GM23248 (cell line): Measurements from ENCODE around the gene URB2. TPM values are rescaled to one million over a fixed set of nuclear protein-coding genes. Genes with fewer than 3 reads are reported as not detected.
A peak's percentile ranks its signal among the peaks of the same experiment; 100 is the strongest.

Experiments
- DNase-seq: peaks from one replicate; pipeline ENCODE4 v3.0.0-alpha.2; 2015
- H2AFZ ChIP-seq: fragments of 200-600 bp; sonication (generic); 2 replicates; pipeline ENCODE4 v1.6.1; 2016; ENCODE audit warnings: antibody characterized with exemption
- H3F3A ChIP-seq: fragments of 200-600 bp; sonication (generic); 2 replicates; pipeline ENCODE4 v1.6.1; 2016; ENCODE audit warnings: mild to moderate bottlenecking, antibody characterized with exemption, mixed run types; ENCODE audit not compliant: insufficient read depth
- H3K27ac ChIP-seq: fragments of 200-600 bp; sonication (generic); 2 replicates; pipeline ENCODE4 v1.5.1; 2016; ENCODE audit warnings: mild to moderate bottlenecking
- H3K27me3 ChIP-seq: fragments of 200-600 bp; sonication (generic); replicated peaks from 2 replicates; pipeline ENCODE4 v1.6.1; 2016; ENCODE audit warnings: mild to moderate bottlenecking; ENCODE audit not compliant: insufficient read depth
- H3K36me3 ChIP-seq: fragments of 200-600 bp; sonication (generic); 2 replicates; pipeline ENCODE4 v1.6.1; 2016; ENCODE audit warnings: low read depth, mild to moderate bottlenecking
- H3K4me1 ChIP-seq: fragments of 200-600 bp; sonication (generic); 2 replicates; pipeline ENCODE4 v1.6.1; 2016; ENCODE audit warnings: mild to moderate bottlenecking; ENCODE audit not compliant: insufficient read depth
- H3K4me2 ChIP-seq: fragments of 200-600 bp; sonication (generic); one replicate; pipeline ENCODE4 v1.6.1; 2016; ENCODE audit warnings: mild to moderate bottlenecking; ENCODE audit not compliant: unreplicated experiment
- H3K4me3 ChIP-seq: fragments of 200-600 bp; sonication (generic); 2 replicates; pipeline ENCODE4 v1.5.1; 2016; ENCODE audit warnings: mild to moderate bottlenecking
- H3K79me2 ChIP-seq: fragments of 200-600 bp; sonication (generic); 2 replicates; pipeline ENCODE4 v1.6.1; 2016; ENCODE audit warnings: mild to moderate bottlenecking; ENCODE audit not compliant: insufficient read depth
- H3K9ac ChIP-seq: fragments of 200-600 bp; sonication (generic); 2 replicates; pipeline ENCODE4 v1.6.1; 2016; ENCODE audit warnings: mild to moderate bottlenecking
- H3K9me2 ChIP-seq: fragments of 200-600 bp; sonication (generic); 2 replicates; pipeline ENCODE4 v1.6.1; 2016; ENCODE audit warnings: mixed run types, mild to moderate bottlenecking, moderate library complexity; ENCODE audit not compliant: insufficient read depth
- H3K9me3 ChIP-seq: fragments of 200-600 bp; sonication (generic); one replicate; pipeline ENCODE4 v1.6.1; 2017; ENCODE audit warnings: low read depth
- H4K20me1 ChIP-seq: fragments of 200-600 bp; sonication (generic); 2 replicates; pipeline ENCODE4 v1.6.0; 2016; ENCODE audit not compliant: insufficient read depth
- EZH2 ChIP-seq: fragments of 200-600 bp; sonication (generic); IDR thresholded peaks from 2 replicates; pipeline ENCODE4 v1.6.1; 2018; ENCODE audit warnings: antibody characterized with exemption, mild to moderate bottlenecking; ENCODE audit not compliant: insufficient read depth, poor library complexity, severe bottlenecking
- EZH2phosphoT487 ChIP-seq: fragments of 200-600 bp; sonication (generic); IDR thresholded peaks from 2 replicates; pipeline ENCODE4 v1.6.1; 2018; ENCODE audit warnings: antibody characterized with exemption, moderate library complexity, mild to moderate bottlenecking, low read depth; ENCODE audit not compliant: insufficient read depth
- whole genome bisulfite sequencing, 2 experiments: methylation state at CpG; one replicate each; pipeline ENCODE4 v1.1.6; 2015 to 2017; ENCODE audit warnings: low lambda C conversion rate in 2 of 2, low coverage in 1 of 2; ENCODE audit errors: missing lambda C conversion rate in 2 of 2; 5-methylcytosine and 5-hydroxymethylcytosine counted together
- in situ Hi-C: fragments of 300-500 bp; cut with MboI; formaldehyde crosslinking; loops from 2 replicates; pipeline ENCODE4 v1.15.0; 2020
- polyA plus RNA-seq: library from polyadenylated mRNA; unstranded; fragments of >200 nt; fragmentation: Nextera tagmentation; extraction: Ambion mirVana; gene quantifications from 2 replicates; pipeline ENCODE4 v1.2.1, GENCODE V29; 2016
- total RNA-seq: library from RNA; depleted of rRNA; stranded (reverse); fragments of >200 nt; shearing (Covaris generic); gene quantifications from 2 replicates; pipeline ENCODE4 v1.2.3, GENCODE V29; 2014

Gene URB2
- total and polyA plus RNA-seq, 2 experiments from 2014 or later: 3.3 to 6.3 TPM

- Histone ChIP-seq H3K9ac (peak overlapping the region; percentile 32; the same call in 1 of the 2 replicates), H3K36me3 (no peaks in the 10 kb centered on the region), H3K4me1 (peaks cover 19% of the 10 kb centered on the region), H4K20me1 (no peaks in the 10 kb centered on the region), H3K9me2 (no peaks in the 10 kb centered on the region), H3F3A (peaks cover 21% of the 10 kb centered on the region), H3K79me2 (no peaks in the 10 kb centered on the region), H3K4me3 (no peak overlapping the region), H3K4me2 (no peak overlapping the region), H3K27me3 (no peaks in the 10 kb centered on the region), H3K9me3 (no peaks in the 10 kb centered on the region), H3K27ac (peak overlapping the region; percentile 45), H2AFZ (no peak overlapping the region)
- 28 to 30% methylated on average over 10 of the region's 10 CpGs for WGBS, 2 experiments
- in situ Hi-C loops: no loop called here
- peak; percentile 43 for DNase-seq
- TF ChIP-seq EZH2: no peak
- TF ChIP-seq EZH2phosphoT487: no peak
Observed at GRCh38 chr1:229693129-229693900, 67.3 kb downstream of the URB2 start.

DNA sequence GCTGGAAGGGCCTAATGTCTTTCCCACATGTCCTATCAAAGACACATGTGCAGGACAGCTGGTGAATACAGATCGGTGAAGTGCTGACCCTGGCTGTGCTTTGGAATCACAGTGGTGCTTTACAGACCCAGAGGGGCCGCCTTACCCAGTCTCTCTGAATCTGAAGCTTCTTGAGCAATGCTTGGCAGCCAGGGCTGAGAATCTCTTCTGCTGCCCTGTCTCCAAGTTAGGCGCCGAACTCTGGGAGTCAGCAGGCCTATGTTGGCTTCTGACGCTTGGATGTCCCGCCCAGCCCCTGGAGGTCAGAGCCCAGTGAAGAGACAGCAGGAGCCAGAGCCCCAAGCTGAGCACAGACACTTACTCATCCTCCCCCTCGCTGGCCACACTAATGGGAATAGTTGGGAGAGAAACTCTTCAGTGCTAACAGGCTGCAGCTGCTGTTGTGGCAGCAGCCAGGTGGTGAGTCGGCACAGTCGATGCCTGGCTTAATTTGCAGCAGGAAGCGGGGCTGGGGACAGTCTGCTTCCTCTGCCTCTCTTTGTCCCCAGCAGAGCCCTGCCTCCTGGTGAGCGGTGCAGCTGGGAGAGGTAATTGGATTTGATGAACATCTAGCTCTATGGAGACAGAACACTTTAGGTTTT is 68.1 kb downstream of the URB2 start:
- peaks cover 21% of the 10 kb centered on the region for H3F3A ChIP-seq
- peak overlapping the region; percentile 52 for H2AFZ ChIP-seq
- H3K79me2 ChIP-seq: no peaks in the 10 kb centered on the region
- H3K4me3 ChIP-seq: no peak overlapping the region
- peak overlapping the region; percentile 45 for H3K27ac ChIP-seq
- peak overlapping the region; percentile 32; the same call in 1 of the 2 replicates for H3K9ac ChIP-seq
- H3K9me3 ChIP-seq: no peaks in the 10 kb centered on the region
- H3K36me3 ChIP-seq: no peaks in the 10 kb centered on the region
- peaks cover 19% of the 10 kb centered on the region for H3K4me1 ChIP-seq
- peak; percentile 92 for DNase-seq
- 2 to 6% methylated on average over 11 of the region's 11 CpGs for WGBS, 2 experiments
- H3K9me2 ChIP-seq: no peaks in the 10 kb centered on the region
- in situ Hi-C loops: no loop called here
- H3K4me2 ChIP-seq: peak overlapping the region; percentile 45
- H3K27me3 ChIP-seq: no peaks in the 10 kb centered on the region
- no peaks in the 10 kb centered on the region for H4K20me1 ChIP-seq
- TF ChIP-seq EZH2 (no peak), EZH2phosphoT487 (no peak)

- no peak overlapping the region for H2AFZ ChIP-seq
- H3K27ac ChIP-seq: no peak overlapping the region
- no peak overlapping the region for H3K9ac ChIP-seq
- no peaks in the 10 kb centered on the region for H4K20me1 ChIP-seq
- H3K79me2 ChIP-seq: no peaks in the 10 kb centered on the region
- peaks cover 19% of the 10 kb centered on the region for H3K4me1 ChIP-seq
- TF ChIP-seq EZH2: no peak
- TF ChIP-seq EZH2phosphoT487: no peak
- H3K4me2 ChIP-seq: no peak overlapping the region
- no peaks in the 10 kb centered on the region for H3K9me3 ChIP-seq
- H3K27me3 ChIP-seq: no peaks in the 10 kb centered on the region
- no peak overlapping the region for H3K4me3 ChIP-seq
- H3K36me3 ChIP-seq: no peaks in the 10 kb centered on the region
- DNase-seq: no peak
- H3F3A ChIP-seq: peaks cover 21% of the 10 kb centered on the region
- WGBS, 2 experiments: 88 to 94% methylated on average over 5 of the region's 5 CpGs
- in situ Hi-C loops: no loop called here
- H3K9me2 ChIP-seq: no peaks in the 10 kb centered on the region
Observed at GRCh38 chr1:229696385-229696784, 70.3 kb downstream of the URB2 start.

DNA sequence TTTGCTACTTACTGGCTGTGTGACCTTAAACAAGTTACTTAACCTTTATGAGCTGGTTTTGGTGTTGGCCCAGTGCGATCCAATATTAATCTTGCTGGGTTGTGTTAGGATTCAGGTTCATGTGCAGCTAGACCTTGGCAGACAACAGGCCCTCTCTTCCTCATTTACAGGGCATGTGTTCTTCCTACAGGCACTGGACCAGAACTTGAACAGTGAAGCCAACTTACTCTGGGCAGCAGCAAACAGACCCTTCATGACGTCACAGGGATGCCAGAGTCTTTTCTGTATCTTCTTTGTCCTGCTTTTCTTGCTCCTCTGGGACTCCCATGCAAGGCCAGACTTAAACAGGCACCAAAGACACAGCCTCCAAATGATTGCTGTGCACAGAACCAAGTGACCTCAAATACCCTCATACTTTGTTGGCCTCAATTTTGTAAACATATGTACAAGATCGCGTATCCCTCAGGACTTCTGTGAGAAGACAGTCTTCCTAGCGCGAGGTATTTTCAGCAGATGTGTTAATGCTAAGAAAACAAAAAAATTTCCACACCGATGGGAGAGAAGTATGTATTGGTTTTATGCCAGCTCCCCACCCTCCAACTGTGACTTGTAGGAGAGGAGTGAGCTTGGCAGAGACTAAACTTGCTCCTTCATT is 73.7 kb downstream of the URB2 start:
- Histone ChIP-seq H3K9me3 (no peaks in the 10 kb centered on the region), H3K9me2 (no peaks in the 10 kb centered on the region), H3F3A (peaks cover 7% of the 10 kb centered on the region), H2AFZ (no peak overlapping the region), H3K4me2 (no peak overlapping the region), H4K20me1 (no peaks in the 10 kb centered on the region), H3K27ac (no peak overlapping the region), H3K9ac (no peak overlapping the region), H3K27me3 (no peaks in the 10 kb centered on the region), H3K36me3 (no peaks in the 10 kb centered on the region), H3K4me1 (peaks cover 3% of the 10 kb centered on the region; the same call in 1 of the 2 replicates), H3K4me3 (no peak overlapping the region), H3K79me2 (no peaks in the 10 kb centered on the region)
- in situ Hi-C loops: no loop called here
- no peak for TF ChIP-seq EZH2
- TF ChIP-seq EZH2phosphoT487: no peak
- 38 to 42% methylated on average over 7 of the region's 7 CpGs for WGBS, 2 experiments
- DNase-seq: peak; percentile 13
